Right atrium auricular region (tissue), 2 donors: ENCODE data around the gene ATXN7L3B. TPM values are rescaled to one million over a fixed set of nuclear protein-coding genes. Genes with fewer than 3 reads are reported as not detected.

Source experiments
- DNase-seq: peaks from one replicate; pipeline ENCODE4 v3.0.0-alpha.2; 2019; ENCODE audit warnings: low spot score
- H3K27ac ChIP-seq, 2 donors: fragments of 200-600 bp; sonication (generic); 1 replicate in 1 of 2; 2 replicates in 1 of 2; pipeline ENCODE4 v1.5.1; 2016 to 2019
- H3K27me3 ChIP-seq, 2 donors: fragments of 200-600 bp; sonication (generic); one replicate each; pipeline versions ENCODE4 v1.5.1 to v1.6.0; 2017 to 2019
- H3K36me3 ChIP-seq: fragments of 200-600 bp; sonication (generic); one replicate; pipeline ENCODE4 v1.5.1; 2016
- H3K4me1 ChIP-seq, 2 donors: fragments of 200-600 bp; sonication (generic); one replicate each; pipeline versions ENCODE4 v1.5.1 to v1.6.0; 2017 to 2019
- H3K4me3 ChIP-seq, 2 donors: fragments of 200-600 bp; sonication (generic); 1 replicate in 1 of 2; 2 replicates in 1 of 2; pipeline ENCODE4 v1.5.1; 2017 to 2019; ENCODE audit warnings: mild to moderate bottlenecking in 1 of 2, moderate library complexity in 1 of 2
- H3K9me3 ChIP-seq, 2 donors: fragments of 200-600 bp; sonication (generic); one replicate each; pipeline ENCODE4 v1.5.1; 2019
- CTCF ChIP-seq, 2 donors: fragments of 200-600 bp; sonication (generic); IDR thresholded peaks; one replicate each; pipeline ENCODE4 v1.5.1; 2019; ENCODE audit warnings: antibody characterized with exemption in 2 of 2
- total RNA-seq, 2 donors: library from RNA; depleted of rRNA; stranded (reverse); fragments of >200 nt; gene quantifications; one replicate each; pipeline ENCODE4 v1.1.0, GENCODE V29; 2016

ATXN7L3B gene
- total RNA-seq, 2 donors from 2014 or later: 20.4 to 22.0 TPM

GRCh38 chr12:74539261-74539660 lies 1.6 kb downstream of the ATXN7L3B start:
- Histone ChIP-seq H3K27ac (peak overlapping the region; percentile 91), H3K36me3 (no peaks in the 10 kb centered on the region), H3K4me3 (peak overlapping the region; percentile 68 to 71), H3K9me3 (no peaks in the 10 kb centered on the region), H3K27me3 (no peaks in the 10 kb centered on the region), H3K4me1 (peaks cover 0 to 38% of the 10 kb centered on the region in 2 donors)
- no peak for TF ChIP-seq CTCF (IDR thresholded peaks at IDR 0.05)
- no peak for DNase-seq

- peak overlapping the region; percentile 91 for H3K27ac ChIP-seq
- no peak for TF ChIP-seq CTCF (IDR thresholded peaks at IDR 0.05)
- peaks cover 0 to 38% of the 10 kb centered on the region in 2 donors for H3K4me1 ChIP-seq
- H3K4me3 ChIP-seq: peak overlapping the region; percentile 68 to 71
- no peak for DNase-seq
- no peaks in the 10 kb centered on the region for H3K9me3 ChIP-seq
- no peaks in the 10 kb centered on the region for H3K27me3 ChIP-seq
- H3K36me3 ChIP-seq: no peaks in the 10 kb centered on the region
Observed at GRCh38 chr12:74539765-74540526, 2.3 kb downstream of the ATXN7L3B start.

- H3K27me3 ChIP-seq: no peaks in the 10 kb centered on the region
- no peak overlapping the region for H3K27ac ChIP-seq
- no peak overlapping the region for H3K4me3 ChIP-seq
- H3K9me3 ChIP-seq: no peaks in the 10 kb centered on the region
- H3K36me3 ChIP-seq: no peaks in the 10 kb centered on the region
- no peak for DNase-seq
- no peak for TF ChIP-seq CTCF (IDR thresholded peaks at IDR 0.05)
- peaks cover 0 to 38% of the 10 kb centered on the region in 2 donors for H3K4me1 ChIP-seq
Observed at GRCh38 chr12:74541074-74541473, 3.4 kb downstream of the ATXN7L3B start.

DNA sequence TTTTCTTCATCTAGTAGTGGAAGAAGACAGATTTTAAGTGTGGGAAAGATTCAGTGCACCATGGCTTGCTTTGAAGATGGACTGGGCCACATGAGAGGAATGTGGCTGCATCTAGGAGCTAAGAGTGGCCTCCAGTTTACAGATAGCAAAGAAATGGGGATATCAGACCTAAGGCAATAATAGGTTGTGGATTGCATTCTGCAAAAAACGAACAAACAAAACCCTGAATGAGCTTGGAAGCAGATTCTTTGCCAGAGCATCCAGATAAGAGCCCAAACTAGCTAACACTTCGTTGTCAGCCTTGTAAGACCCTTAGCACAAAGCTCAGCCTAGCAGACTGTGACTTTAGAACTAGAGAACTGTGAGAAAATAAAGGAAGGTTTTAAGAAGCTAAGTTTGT lies 9.6 kb downstream of the ATXN7L3B start:
- DNase-seq: no peak

DNA sequence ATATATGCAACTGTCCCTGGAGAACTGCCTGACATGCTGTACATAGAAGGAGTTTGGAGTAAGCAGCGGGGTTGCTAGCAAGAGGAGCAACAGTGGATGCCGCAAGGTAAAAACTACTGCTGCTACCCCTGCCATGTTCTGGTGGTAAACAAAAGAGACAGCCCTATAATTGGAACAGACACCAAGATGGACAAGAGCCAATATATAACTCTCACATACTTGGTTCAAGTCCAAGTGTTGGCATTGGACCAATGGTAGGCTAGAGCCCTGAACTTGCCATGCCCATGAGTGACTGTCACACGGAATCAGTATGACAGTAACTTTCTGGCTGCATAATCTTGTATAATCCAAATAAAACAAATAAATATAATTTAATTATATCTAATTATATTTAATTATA lies 13.7 kb downstream of the ATXN7L3B start:
- H3K27ac ChIP-seq: no peak overlapping the region
- no peak for DNase-seq
- no peak for TF ChIP-seq CTCF (IDR thresholded peaks at IDR 0.05)
- H3K9me3 ChIP-seq: no peaks in the 10 kb centered on the region
- H3K4me1 ChIP-seq: no peaks in the 10 kb centered on the region
- no peak overlapping the region for H3K4me3 ChIP-seq
- no peaks in the 10 kb centered on the region for H3K27me3 ChIP-seq
- H3K36me3 ChIP-seq: no peaks in the 10 kb centered on the region

More for the DNA sequence above, 9.6 kb downstream of the ATXN7L3B start:
- Histone ChIP-seq H3K4me3 (no peak overlapping the region), H3K36me3 (no peaks in the 10 kb centered on the region), H3K9me3 (no peaks in the 10 kb centered on the region), H3K4me1 (peaks cover 0 to under 1% of the 10 kb centered on the region in 2 donors), H3K27ac (no peak overlapping the region), H3K27me3 (no peaks in the 10 kb centered on the region)
- no peak for TF ChIP-seq CTCF (IDR thresholded peaks at IDR 0.05)

DNA sequence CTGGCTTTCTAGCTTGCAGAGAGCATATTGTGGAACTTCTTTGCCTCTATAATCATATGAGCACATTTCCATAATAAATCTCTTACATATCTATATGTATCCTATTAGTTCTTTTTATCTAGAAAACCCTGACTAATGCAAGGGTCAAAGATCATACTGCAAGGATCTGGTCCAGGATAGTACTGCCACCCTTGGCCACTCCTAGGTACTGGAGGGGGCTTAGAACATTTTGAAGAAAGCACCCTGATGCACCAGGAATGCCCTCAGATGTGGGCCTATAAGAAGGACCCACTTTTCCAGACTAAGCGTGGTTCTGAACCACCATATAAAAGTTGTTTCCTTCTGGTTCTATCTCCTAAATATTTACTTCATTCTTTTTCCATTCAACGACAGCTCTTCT lies 14.6 kb downstream of the ATXN7L3B start:
- H3K36me3 ChIP-seq: no peaks in the 10 kb centered on the region
- TF ChIP-seq CTCF (IDR thresholded peaks at IDR 0.05): no peak
- H3K27me3 ChIP-seq: no peaks in the 10 kb centered on the region
- H3K27ac ChIP-seq: no peak overlapping the region
- no peaks in the 10 kb centered on the region for H3K9me3 ChIP-seq
- no peak for DNase-seq
- no peaks in the 10 kb centered on the region for H3K4me1 ChIP-seq
- no peak overlapping the region for H3K4me3 ChIP-seq
